ENCODE measurements around the gene LSAMP.

LSAMP gene

GRCh38 chr3:115930168-115930567 lies 515.1 kb downstream of the LSAMP start:
- no peak for TF ChIP-seq CTCF (IDR thresholded peaks at IDR 0.05)

- TF ChIP-seq CTCF (IDR thresholded peaks at IDR 0.05): no peak
Observed at GRCh38 chr3:115928376-115928775, 516.9 kb downstream of the LSAMP start.

GRCh38 chr3:115927197-115927596 lies 518.1 kb downstream of the LSAMP start:
- no peak for TF ChIP-seq CTCF (IDR thresholded peaks at IDR 0.05)

- TF ChIP-seq CTCF (IDR thresholded peaks at IDR 0.05): peak; percentile 45
Observed at GRCh38 chr3:115922681-115923347, 522.5 kb downstream of the LSAMP start.

- no peak for TF ChIP-seq CTCF (IDR thresholded peaks at IDR 0.05)
Observed at GRCh38 chr3:115921711-115922110, 523.6 kb downstream of the LSAMP start.

GRCh38 chr3:115918900-115919299 lies 526.4 kb downstream of the LSAMP start:
- no peak for TF ChIP-seq CTCF (IDR thresholded peaks at IDR 0.05)

GRCh38 chr3:115916866-115917265 lies 528.4 kb downstream of the LSAMP start:
- no peak for TF ChIP-seq CTCF (IDR thresholded peaks at IDR 0.05)

GRCh38 chr3:115915061-115915460 lies 530.2 kb downstream of the LSAMP start:
- TF ChIP-seq CTCF (IDR thresholded peaks at IDR 0.05): no peak

Measured in LNCAP (cell line).